ENCODE results near the gene SLC1A3. TPM values are rescaled to one million over a fixed set of nuclear protein-coding genes. Genes with fewer than 3 reads are reported as not detected.
A peak's percentile ranks its signal among the peaks of the same experiment; 100 is the strongest.
"Not testable (repeated sequence)": the region's sequence is repeated elsewhere in the genome, so short reads cannot be mapped to it uniquely, and the experiment has no call there.

Gene SLC1A3
- not detected for polyA plus RNA-seq (2012; ENCODE audit: insufficient read depth, insufficient read length)

DNA sequence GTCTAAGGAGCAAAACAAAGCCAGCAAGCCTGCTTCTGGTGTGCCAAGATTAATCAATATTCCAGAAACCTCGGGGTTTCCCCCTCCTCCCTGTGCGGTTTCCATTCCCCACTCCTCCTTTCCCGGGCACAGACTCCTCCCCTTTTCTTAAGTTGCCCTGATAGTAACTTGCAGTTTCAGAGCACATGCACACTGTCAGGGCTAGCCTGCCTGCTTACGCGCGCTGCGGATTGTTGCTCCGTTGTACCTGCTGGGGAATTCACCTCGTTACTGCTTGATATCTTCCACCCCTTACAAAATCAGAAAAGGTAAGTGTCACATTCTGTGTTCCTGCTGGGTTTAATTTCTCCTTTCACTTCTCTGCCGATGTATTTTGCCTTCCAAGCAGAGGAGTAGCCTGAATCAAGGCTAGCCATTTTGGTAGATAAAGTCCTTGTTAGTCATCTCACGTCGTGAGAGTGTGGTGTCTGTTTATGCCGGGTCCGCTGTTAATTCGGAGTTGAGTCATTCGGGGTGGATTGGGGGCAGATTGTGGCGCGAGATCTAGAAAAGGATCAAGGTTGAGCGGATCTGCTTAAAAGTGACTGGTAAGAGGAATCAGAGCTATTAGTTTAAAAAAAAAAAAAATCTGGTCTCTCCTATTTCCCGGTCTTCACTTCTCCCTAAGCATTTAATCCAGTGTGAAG is at the start of gene SLC1A3:
SLC1A3 (plus strand) TSS at position 179 of the 686 bp plus-strand sequence. CDS start 1,818 bp downstream, outside the sequence.
- DNase-seq (ENCODE audit: low read depth, low spot score) = no peak
- no peak within 1 kb of the TSS for H3K4me3 ChIP-seq (ENCODE audit: low read length)

DNA sequence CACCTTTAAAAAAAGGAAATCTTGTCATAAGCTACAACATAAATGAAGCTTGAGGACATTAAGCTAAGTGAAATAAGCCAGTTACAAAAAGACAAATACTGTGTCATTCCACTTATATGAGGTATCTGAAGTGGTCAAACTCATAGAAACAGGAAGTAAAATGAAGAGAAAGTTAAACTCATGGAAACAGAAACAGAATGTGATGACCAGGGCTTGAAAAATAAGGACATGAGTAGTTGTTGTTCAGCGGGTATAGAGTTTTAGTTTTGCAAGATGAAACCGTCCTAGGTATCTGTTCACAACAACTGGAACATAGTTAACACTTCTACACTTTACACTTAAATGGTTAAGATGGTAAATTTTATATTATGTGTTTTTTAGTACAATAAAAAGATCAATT is 47.8 kb upstream of the SLC1A3 start:
- H3K4me3 ChIP-seq (ENCODE audit: low read length) = no peak overlapping the region
- no peak for DNase-seq (ENCODE audit: low read depth, low spot score)

DNA sequence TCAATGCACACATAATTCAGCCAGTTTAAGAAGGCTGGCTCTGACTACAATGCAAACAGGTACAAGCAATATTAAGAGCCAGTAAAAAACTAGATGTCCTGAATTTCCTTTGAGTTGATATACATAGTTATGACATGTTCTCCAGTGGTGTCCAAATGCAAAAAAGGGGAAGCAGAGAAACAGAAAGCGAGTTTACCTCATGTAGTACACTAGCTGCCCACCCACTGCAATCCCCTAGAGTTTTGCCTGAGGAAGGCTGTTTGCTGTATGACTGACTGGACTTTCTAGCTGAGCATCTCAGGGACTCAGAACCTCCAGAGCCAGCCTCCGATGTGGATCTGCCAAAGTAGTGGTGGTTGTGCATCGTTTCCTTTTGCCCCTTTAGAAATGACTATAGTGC is 44.8 kb upstream of the SLC1A3 start:
- DNase-seq (ENCODE audit: low read depth, low spot score) = no peak

GRCh38 chr5:36569491-36569890 is 36.9 kb upstream of the SLC1A3 start:
- no peak overlapping the region for H3K4me3 ChIP-seq (ENCODE audit: low read length)
- no peak for DNase-seq (ENCODE audit: low read depth, low spot score)

More for the DNA sequence above, 44.8 kb upstream of the SLC1A3 start:
- H3K4me3 ChIP-seq (ENCODE audit: low read length) = no peak overlapping the region

DNA sequence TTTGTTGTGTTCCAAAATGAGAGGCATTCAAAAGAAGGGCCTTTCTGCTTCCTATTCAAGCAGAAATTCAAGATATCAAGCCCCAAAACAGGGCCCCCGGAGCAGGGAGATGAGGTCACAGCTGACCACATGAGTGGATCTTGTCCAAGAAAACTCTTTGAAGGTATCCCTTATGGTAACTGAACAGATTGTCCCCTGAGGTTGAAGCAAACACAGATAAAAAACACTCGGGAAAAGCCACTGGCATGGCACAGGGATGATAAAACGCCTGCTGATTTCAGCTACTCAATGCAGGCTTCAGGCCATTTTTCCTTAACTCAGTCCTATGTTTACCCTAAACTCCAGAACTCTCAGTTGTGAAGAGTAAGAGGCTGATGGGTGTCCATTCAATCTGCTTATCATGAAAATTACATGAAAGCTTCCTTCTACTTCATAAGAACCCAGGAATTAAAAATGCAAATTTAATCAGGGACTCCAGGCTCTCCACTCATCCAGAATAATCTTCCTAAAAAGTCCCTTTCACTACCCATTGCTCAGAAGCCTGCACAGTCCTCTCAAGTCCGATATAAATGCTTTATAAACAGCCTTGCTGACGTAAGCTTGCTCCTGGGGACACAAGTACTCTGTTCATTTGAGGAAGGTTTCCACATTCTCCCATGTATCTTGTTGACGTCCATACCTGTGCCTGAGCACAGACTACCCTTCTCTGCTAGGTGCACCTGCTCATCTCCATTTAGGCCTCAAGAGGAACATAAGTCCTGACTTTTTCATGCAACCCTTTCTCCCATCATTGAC is 35.9 kb upstream of the SLC1A3 start:
- no peak overlapping the region for H3K4me3 ChIP-seq (ENCODE audit: low read length)
- no peak for DNase-seq (ENCODE audit: low read depth, low spot score)

DNA sequence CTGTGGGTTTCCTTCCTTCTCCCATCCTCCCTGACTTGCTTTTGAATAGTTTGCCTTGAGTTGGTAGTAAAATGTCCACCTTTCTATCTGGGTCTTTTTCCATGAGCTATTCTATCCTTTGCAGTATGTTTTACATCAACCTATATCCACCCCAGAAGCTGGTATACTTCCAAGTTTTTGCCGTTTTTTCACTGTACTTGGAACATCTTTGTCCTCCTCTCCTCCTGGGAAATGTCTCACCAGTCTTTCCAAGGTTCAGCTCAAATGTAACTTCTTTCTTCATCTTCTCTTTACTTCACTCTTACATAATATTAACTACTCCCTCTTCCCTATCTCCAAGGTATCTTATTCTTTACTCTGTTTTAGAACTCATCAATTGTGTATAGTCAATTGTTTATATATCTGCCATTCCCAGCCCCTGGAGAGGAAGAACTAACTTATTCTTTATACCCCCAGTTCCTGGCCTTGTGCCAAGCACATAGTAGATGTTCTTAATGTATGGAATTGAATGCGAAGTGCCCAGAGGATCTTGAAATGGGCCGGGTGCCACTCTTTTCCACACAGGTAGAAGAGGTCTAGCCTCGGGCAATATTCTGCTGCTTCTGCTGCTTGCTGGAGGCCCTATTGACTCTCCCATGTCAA is 34.9 kb upstream of the SLC1A3 start:
- no peak overlapping the region for H3K4me3 ChIP-seq (ENCODE audit: low read length)

GRCh38 chr5:36573438-36573837 is 33.0 kb upstream of the SLC1A3 start:
- no peak for DNase-seq (ENCODE audit: low read depth, low spot score)
- no peak overlapping the region for H3K4me3 ChIP-seq (ENCODE audit: low read length)

More for the DNA sequence above, 34.9 kb upstream of the SLC1A3 start:
- DNase-seq (ENCODE audit: low read depth, low spot score) = no peak

- DNase-seq (ENCODE audit: low read depth, low spot score) = no peak
- H3K4me3 ChIP-seq (ENCODE audit: low read length) = no peak overlapping the region
These were observed 31.0 kb upstream of the SLC1A3 start for GRCh38 chr5:36575361-36575781.

GRCh38 chr5:36576721-36577120 is 29.7 kb upstream of the SLC1A3 start:
- DNase-seq (ENCODE audit: low read depth, low spot score) = no peak
- no peak overlapping the region for H3K4me3 ChIP-seq (ENCODE audit: low read length)

GRCh38 chr5:36579858-36580257 is 26.5 kb upstream of the SLC1A3 start:
- DNase-seq (ENCODE audit: low read depth, low spot score); H3K4me3 ChIP-seq (ENCODE audit: low read length): not testable (repeated sequence)

DNA sequence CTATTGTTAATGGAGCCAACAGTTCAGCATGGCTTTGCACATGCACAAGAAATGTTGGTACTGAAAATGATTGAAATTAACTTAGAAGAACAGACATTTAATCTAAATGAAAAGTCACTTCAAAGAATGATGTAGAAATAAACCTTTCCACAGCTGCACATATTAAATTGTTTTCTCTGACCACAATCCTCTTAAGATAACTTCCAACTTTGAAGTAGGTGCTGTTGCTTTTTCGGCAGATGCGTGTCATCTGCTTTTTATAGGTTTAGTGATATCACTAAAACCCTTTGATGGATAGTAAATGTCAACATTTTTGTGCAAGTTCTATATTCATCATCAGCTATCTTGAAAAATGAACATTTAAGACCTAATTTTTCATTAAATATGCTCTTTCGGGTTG is 25.3 kb upstream of the SLC1A3 start:
- DNase-seq (ENCODE audit: low read depth, low spot score) = peak; percentile 24

GRCh38 chr5:36584009-36584875 is 22.2 kb upstream of the SLC1A3 start:
- no peak for DNase-seq (ENCODE audit: low read depth, low spot score)
- no peak overlapping the region for H3K4me3 ChIP-seq (ENCODE audit: low read length)

More for the DNA sequence above, 25.3 kb upstream of the SLC1A3 start:
- H3K4me3 ChIP-seq (ENCODE audit: low read length) = no peak overlapping the region

GRCh38 chr5:36585701-36586100 is 20.7 kb upstream of the SLC1A3 start:
- H3K4me3 ChIP-seq (ENCODE audit: low read length) = no peak overlapping the region
- DNase-seq (ENCODE audit: low read depth, low spot score) = no peak

- H3K4me3 ChIP-seq (ENCODE audit: low read length) = no peak overlapping the region
- no peak for DNase-seq (ENCODE audit: low read depth, low spot score)
These were observed 19.1 kb upstream of the SLC1A3 start for GRCh38 chr5:36587354-36587753.

DNA sequence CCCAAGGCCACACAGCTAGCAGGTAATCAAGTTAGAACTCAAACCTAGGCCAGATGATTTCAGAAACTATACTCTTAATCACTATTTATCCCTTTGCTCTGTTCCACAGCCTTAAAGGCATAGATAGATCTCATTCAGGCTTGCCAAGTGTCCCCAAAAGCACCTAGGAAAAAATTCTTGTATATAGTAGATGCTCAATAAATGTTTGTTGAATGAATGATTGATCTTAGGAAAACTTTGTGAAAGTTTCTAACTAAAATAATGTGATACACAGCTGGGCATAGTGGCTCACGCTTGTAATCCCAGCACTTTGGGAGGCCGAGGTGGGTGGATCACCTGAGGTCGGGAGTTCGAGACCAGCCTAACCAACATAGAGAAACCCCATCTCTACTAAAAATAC is 16.7 kb upstream of the SLC1A3 start:
- DNase-seq (ENCODE audit: low read depth, low spot score) = not testable (repeated sequence)

DNA sequence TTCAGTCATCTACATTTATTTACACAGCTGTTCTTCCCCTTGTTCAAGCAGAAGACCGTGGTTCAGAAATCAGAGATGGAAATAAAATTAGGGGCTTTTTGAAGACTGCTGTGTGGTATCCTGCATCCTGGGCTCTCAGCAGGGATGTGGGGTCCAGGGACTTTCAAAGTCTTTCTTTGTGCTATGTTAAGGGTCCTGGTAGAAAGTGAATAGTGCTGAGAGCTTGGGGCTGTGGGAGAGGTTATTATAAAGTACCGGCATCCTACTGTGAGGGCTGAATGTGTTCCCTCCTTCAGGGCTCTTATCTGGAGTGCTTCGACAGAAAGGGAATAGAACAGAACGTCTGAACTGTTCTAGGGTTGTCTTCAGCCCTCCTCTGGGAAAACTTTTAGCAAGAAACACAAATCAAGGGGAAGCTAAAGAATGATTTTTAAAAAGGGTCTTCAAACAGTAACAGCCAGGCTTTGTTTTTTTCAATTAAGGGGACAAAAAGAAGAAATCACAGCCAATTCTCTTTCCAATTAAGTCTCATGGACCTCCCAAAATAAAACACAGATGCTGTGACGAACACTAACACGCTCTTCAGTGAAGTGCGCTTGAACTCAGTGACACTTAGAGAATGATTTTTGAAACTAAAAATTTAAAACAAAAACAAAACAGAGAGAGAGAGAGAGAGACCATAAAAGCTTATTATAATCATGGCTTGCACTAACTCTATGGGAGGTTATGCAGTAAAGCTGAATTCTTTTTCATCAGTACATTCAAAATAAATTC is 15.7 kb upstream of the SLC1A3 start:
- DNase-seq (ENCODE audit: low read depth, low spot score) = no peak
- H3K4me3 ChIP-seq (ENCODE audit: low read length) = no peak overlapping the region

More for the DNA sequence above, 16.7 kb upstream of the SLC1A3 start:
- H3K4me3 ChIP-seq (ENCODE audit: low read length) = not testable (repeated sequence)

DNA sequence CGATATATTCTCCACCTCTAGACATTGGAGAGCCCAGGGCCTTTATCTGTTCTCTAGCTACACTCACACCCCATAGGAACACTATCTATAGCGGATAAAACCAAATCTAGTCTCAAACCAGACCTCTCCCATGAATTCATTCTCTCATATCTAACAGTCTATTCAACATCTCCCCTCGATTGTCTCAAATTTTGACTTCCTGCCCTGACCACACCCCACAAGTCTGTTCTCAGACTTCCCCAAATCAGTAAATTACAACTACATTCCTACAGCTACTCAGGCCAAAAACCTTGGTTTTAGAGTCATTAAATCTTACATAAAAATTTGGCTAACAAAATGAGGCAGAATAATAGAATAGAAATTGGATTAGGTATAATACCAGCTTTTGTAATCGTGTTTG is 12.5 kb upstream of the SLC1A3 start:
- DNase-seq (ENCODE audit: low read depth, low spot score) = no peak
- no peak overlapping the region for H3K4me3 ChIP-seq (ENCODE audit: low read length)

DNA sequence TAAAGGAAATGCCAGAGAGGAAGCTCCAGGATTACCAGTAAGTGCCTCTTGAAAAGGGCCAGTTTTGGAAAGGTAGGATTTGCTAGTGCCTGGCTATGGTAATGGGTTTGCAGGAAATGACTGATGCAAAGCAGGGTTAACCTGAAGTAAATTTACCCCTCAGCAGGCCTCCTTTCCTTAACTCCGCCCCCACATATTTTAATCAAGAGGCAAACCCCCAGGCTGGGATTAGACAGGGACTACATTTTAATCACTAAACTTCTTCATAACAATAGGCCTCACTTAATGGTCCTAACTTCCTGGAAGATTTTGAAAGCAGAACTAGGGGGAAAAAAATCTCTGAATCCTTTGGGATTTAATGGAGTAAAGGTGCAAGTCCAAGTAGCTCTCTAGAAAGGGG is 10.2 kb upstream of the SLC1A3 start:
- no peak overlapping the region for H3K4me3 ChIP-seq (ENCODE audit: low read length)
- DNase-seq (ENCODE audit: low read depth, low spot score) = no peak
